Measurements from ENCODE around the gene PCNX1.
A peak's percentile ranks its signal among the peaks of the same experiment; 100 is the strongest.

PCNX1 gene

GRCh38 chr14:70888681-70889175 is 18.5 kb upstream of the PCNX1 start:
- no peak for DNase-seq (ENCODE audit: low read depth in 2 of 2, low spot score in 1 of 2)

GRCh38 chr14:70889555-70889954 is 17.7 kb upstream of the PCNX1 start:
- DNase-seq (ENCODE audit: low read depth in 2 of 2, low spot score in 1 of 2): no peak

- DNase-seq (ENCODE audit: low read depth in 2 of 2, low spot score in 1 of 2): no peak
Measured at GRCh38 chr14:70890826-70891659, 16.2 kb upstream of the PCNX1 start.

GRCh38 chr14:70891737-70892136 is 15.5 kb upstream of the PCNX1 start:
- no peak for DNase-seq (ENCODE audit: low read depth in 2 of 2, low spot score in 1 of 2)

GRCh38 chr14:70893062-70893845 is 14.0 kb upstream of the PCNX1 start:
- no peak for DNase-seq (ENCODE audit: low read depth in 2 of 2, low spot score in 1 of 2)

- DNase-seq (ENCODE audit: low read depth in 2 of 2, low spot score in 1 of 2): no peak
Measured at GRCh38 chr14:70893858-70894291, 13.4 kb upstream of the PCNX1 start.

- no peak for DNase-seq (ENCODE audit: low read depth in 2 of 2, low spot score in 1 of 2)
Measured at GRCh38 chr14:70894868-70895267, 12.4 kb upstream of the PCNX1 start.

- DNase-seq (ENCODE audit: low read depth in 2 of 2, low spot score in 1 of 2): no peak
Measured at GRCh38 chr14:70896317-70896716, 10.9 kb upstream of the PCNX1 start.

GRCh38 chr14:70896981-70897380 is 10.3 kb upstream of the PCNX1 start:
- DNase-seq (ENCODE audit: low read depth in 2 of 2, low spot score in 1 of 2): no peak

GRCh38 chr14:70897464-70897863 is 9.8 kb upstream of the PCNX1 start:
- DNase-seq (ENCODE audit: low read depth in 2 of 2, low spot score in 1 of 2): no peak

GRCh38 chr14:70898111-70898745 is 9.0 kb upstream of the PCNX1 start:
- no peak for DNase-seq (ENCODE audit: low read depth in 2 of 2, low spot score in 1 of 2)

- no peak for DNase-seq (ENCODE audit: low read depth in 2 of 2, low spot score in 1 of 2)
Measured at GRCh38 chr14:70901269-70901668, 6.0 kb upstream of the PCNX1 start.

- DNase-seq (ENCODE audit: low read depth in 2 of 2, low spot score in 1 of 2): no peak
Measured at GRCh38 chr14:70902184-70902583, 5.1 kb upstream of the PCNX1 start.

GRCh38 chr14:70904373-70904772 is 2.9 kb upstream of the PCNX1 start:
- DNase-seq (ENCODE audit: low read depth in 2 of 2, low spot score in 1 of 2): no peak

GRCh38 chr14:70905301-70905700 is 2.0 kb upstream of the PCNX1 start:
- DNase-seq (ENCODE audit: low read depth in 2 of 2, low spot score in 1 of 2): no peak

- DNase-seq (ENCODE audit: low read depth in 2 of 2, low spot score in 1 of 2): no peak
Measured at GRCh38 chr14:70906793-70907175, 475 bp upstream of the PCNX1 start.

GRCh38 chr14:70907996-70908934 is 1.0 kb downstream of the PCNX1 start:
- peak in 1 of 2 donors; percentile 31 for DNase-seq (ENCODE audit: low read depth in 2 of 2, low spot score in 1 of 2)

GRCh38 chr14:70908935-70909641 is 1.8 kb downstream of the PCNX1 start:
- no peak for DNase-seq (ENCODE audit: low read depth in 2 of 2, low spot score in 1 of 2)

- DNase-seq (ENCODE audit: low read depth in 2 of 2, low spot score in 1 of 2): no peak
Measured at GRCh38 chr14:70909733-70910614, 2.7 kb downstream of the PCNX1 start.
